ENCODE measurements around the gene BNIP2. TPM values are rescaled to one million over a fixed set of nuclear protein-coding genes. Genes with fewer than 3 reads are reported as not detected.
A peak's percentile ranks its signal among the peaks of the same experiment; 100 is the strongest.

Gene BNIP2
- total RNA-seq, 4 donors from 2014 or later = 84.4 to 140 (median 125) TPM

DNA sequence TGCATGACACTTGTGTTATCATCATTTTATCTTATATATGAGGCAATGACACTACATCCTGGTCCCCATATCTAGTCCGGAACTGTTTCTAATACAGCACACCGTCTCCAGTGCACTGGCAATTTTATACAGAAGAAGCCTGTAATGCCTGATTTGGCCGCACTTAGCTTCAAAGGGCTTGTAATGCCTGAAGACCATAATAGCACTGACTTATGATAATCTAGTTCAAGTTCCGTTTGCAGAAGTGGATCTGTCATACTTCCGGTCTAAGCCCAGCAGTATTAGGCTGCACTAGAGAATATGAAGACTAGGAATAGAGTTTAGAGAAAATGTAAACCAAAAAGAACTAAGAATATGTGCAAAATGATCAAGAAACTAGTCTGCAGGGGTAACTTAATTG, 1.3 kb downstream of the BNIP2 start:
- in situ Hi-C loops (cut with MboI; ENCODE audit: low pct_ligation_motif_present in 1 of 4, low pct_unique_long_range_greater_than_20kb in 1 of 4, low sequenced_read_pairs in 3 of 4) = no loop called here
- intact Hi-C loops (cut with DNase I; ENCODE audit: low total_unique reads) = no loop called here
- no peak for DNase-seq
- peaks cover 0 to 3% (median 0%) of the 10 kb centered on the region in 4 donors for H3K36me3 ChIP-seq
- peaks cover 19 to 60% (median 35%) of the 10 kb centered on the region in 4 donors for H3K4me1 ChIP-seq
- no peaks in the 10 kb centered on the region for H3K27me3 ChIP-seq
- no peaks in the 10 kb centered on the region for H3K9me3 ChIP-seq
- H3K27ac ChIP-seq = peak overlapping the region; percentile 99 to 100 (median 100)
- WGBS, 2 donors (ENCODE audit: low coverage in 1 of 2) = 11 to 16% methylated on average over 5 of the region's 5 CpGs
- TF ChIP-seq POLR2AphosphoS5 (IDR thresholded peaks at IDR 0.05) (peak in 1 of 3 donors; percentile 27), EP300 (IDR thresholded peaks at IDR 0.05; ENCODE audit: low read depth) (no peak)
- TF ChIP-seq, protein P1, sequence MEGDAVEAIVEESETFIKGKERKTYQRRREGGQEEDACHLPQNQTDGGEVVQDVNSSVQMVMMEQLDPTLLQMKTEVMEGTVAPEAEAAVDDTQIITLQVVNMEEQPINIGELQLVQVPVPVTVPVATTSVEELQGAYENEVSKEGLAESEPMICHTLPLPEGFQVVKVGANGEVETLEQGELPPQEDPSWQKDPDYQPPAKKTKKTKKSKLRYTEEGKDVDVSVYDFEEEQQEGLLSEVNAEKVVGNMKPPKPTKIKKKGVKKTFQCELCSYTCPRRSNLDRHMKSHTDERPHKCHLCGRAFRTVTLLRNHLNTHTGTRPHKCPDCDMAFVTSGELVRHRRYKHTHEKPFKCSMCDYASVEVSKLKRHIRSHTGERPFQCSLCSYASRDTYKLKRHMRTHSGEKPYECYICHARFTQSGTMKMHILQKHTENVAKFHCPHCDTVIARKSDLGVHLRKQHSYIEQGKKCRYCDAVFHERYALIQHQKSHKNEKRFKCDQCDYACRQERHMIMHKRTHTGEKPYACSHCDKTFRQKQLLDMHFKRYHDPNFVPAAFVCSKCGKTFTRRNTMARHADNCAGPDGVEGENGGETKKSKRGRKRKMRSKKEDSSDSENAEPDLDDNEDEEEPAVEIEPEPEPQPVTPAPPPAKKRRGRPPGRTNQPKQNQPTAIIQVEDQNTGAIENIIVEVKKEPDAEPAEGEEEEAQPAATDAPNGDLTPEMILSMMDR (IDR thresholded peaks at IDR 0.05) = peak in 1 of 5 experiments; percentile 42
- H3K4me3 ChIP-seq = peak overlapping the region; percentile 79 to 96 (median 86)

DNA sequence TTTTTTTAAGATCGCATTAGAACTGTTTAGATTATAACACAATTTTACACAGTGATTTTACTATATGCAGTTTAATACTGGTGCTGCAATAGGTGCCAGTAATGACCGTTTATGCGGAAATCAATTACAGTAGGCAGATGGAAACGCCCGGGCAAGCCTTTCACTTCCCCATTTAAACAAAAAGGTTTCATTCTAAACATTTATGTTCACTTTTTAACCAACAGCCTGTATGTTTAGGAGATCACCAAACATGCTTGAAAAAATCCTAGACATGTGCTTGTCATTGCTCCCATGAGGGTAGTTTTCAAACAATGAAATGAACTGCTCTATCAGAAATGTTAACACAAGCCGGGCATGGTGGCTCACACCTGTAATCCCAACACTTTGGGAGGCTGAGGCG, 2.7 kb downstream of the BNIP2 start:
- TF ChIP-seq POLR2AphosphoS5 (IDR thresholded peaks at IDR 0.05) (no peak), POLR2A (IDR thresholded peaks at IDR 0.05) (no peak), EP300 (IDR thresholded peaks at IDR 0.05; ENCODE audit: low read depth) (no peak)
- TF ChIP-seq, protein P1 (IDR thresholded peaks at IDR 0.05) = no peak
- Histone ChIP-seq H3K27ac (peak overlapping the region; percentile 58 to 100 (median 99)), H3K27me3 (no peaks in the 10 kb centered on the region), H3K36me3 (peaks cover 0 to 11% (median 3%) of the 10 kb centered on the region in 4 donors), H3K4me1 (peaks cover 19 to 60% (median 35%) of the 10 kb centered on the region in 4 donors), H3K4me3 (no peak overlapping the region), H3K9me3 (no peaks in the 10 kb centered on the region)
- WGBS, 2 donors (ENCODE audit: low coverage in 1 of 2) = 54 to 62% methylated on average over 6 to 7 of the region's 7 CpGs
- DNase-seq = peak; percentile 24
- intact Hi-C loops (cut with DNase I; ENCODE audit: low total_unique reads) = no loop called here
- in situ Hi-C loops (cut with MboI; ENCODE audit: low pct_ligation_motif_present in 1 of 4, low pct_unique_long_range_greater_than_20kb in 1 of 4, low sequenced_read_pairs in 3 of 4) = no loop called here

DNA sequence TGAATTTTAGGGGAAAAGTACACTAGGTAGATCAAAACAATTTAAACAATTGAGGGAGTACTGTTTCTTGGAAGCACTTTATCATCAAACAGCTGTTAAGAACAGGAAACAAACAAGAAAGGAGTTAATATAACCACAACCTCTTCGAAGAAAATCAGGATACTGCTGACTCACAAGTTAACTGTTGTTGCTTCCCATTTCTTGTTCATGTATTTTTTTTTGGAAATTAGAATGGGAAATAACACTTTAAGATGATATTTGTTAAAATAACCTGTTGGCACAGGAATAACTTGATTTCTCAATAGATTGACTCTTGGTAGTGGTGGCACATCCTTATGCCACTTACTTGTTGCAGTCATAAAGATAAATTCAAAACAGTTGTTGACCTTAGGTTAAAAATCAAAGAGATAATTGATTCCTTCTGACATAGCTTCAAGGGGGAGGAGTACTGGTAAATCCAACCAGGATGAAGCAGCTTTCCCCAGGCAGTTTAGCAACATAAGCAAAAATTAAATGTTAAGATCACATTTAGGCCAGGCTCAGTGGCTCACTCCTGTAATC, 3.3 kb downstream of the BNIP2 start:
- in situ Hi-C loops (cut with MboI; ENCODE audit: low pct_ligation_motif_present in 1 of 4, low pct_unique_long_range_greater_than_20kb in 1 of 4, low sequenced_read_pairs in 3 of 4) = no loop called here
- peaks cover 19 to 54% (median 33%) of the 10 kb centered on the region in 4 donors for H3K4me1 ChIP-seq
- peak overlapping the region; percentile 58 to 100 (median 99) for H3K27ac ChIP-seq
- H3K27me3 ChIP-seq = no peaks in the 10 kb centered on the region
- no peak overlapping the region for H3K4me3 ChIP-seq
- no peaks in the 10 kb centered on the region for H3K9me3 ChIP-seq
- no peak for DNase-seq
- TF ChIP-seq, protein P1 (IDR thresholded peaks at IDR 0.05) = no peak
- TF ChIP-seq POLR2AphosphoS5 (IDR thresholded peaks at IDR 0.05) (no peak), EP300 (IDR thresholded peaks at IDR 0.05; ENCODE audit: low read depth) (no peak), POLR2A (IDR thresholded peaks at IDR 0.05) (no peak)
- 2 to 14% methylated on average over 1 of the region's 1 CpG for WGBS, 2 donors (ENCODE audit: low coverage in 1 of 2)
- intact Hi-C loops (cut with DNase I; ENCODE audit: low total_unique reads) = no loop called here
- peaks cover 0 to 17% (median 6%) of the 10 kb centered on the region in 4 donors for H3K36me3 ChIP-seq

DNA sequence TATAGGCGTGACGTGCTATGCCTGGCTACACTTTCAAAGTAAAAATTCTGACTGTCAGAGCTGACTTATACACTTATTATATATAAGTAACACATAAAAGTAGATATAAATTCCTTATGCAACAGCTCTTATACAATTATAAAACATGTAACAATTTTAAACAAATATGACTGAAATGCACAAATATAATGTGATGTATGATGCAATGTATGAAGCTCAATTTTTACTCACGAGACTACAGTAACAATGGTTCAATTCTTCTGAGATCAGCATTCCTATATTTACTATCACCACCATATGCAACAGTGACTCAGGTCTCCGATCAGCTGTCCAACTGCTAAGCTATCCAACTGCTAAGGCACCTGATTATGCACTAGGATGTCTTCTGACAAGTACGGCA, 8.2 kb downstream of the BNIP2 start:
- intact Hi-C loops (cut with DNase I; ENCODE audit: low total_unique reads) = no loop called here
- 87 to 94% methylated on average over 3 to 4 of the region's 5 CpGs for WGBS, 2 donors (ENCODE audit: low coverage in 1 of 2)
- TF ChIP-seq EP300 (IDR thresholded peaks at IDR 0.05; ENCODE audit: low read depth) (no peak), POLR2A (IDR thresholded peaks at IDR 0.05) (no peak), POLR2AphosphoS5 (IDR thresholded peaks at IDR 0.05) (no peak)
- TF ChIP-seq, protein P1 (IDR thresholded peaks at IDR 0.05) = no peak
- peaks cover 2 to 22% (median 6%) of the 10 kb centered on the region in 4 donors for H3K4me1 ChIP-seq
- no peak overlapping the region for H3K27ac ChIP-seq
- no peaks in the 10 kb centered on the region for H3K9me3 ChIP-seq
- in situ Hi-C loops (cut with MboI; ENCODE audit: low pct_ligation_motif_present in 1 of 4, low pct_unique_long_range_greater_than_20kb in 1 of 4, low sequenced_read_pairs in 3 of 4) = no loop called here
- DNase-seq = no peak
- no peak overlapping the region for H3K4me3 ChIP-seq
- H3K27me3 ChIP-seq = no peaks in the 10 kb centered on the region
- peaks cover 0 to 65% (median 27%) of the 10 kb centered on the region in 4 donors for H3K36me3 ChIP-seq

Data from transverse colon (tissue), 4 donors.